22Rv1 (cell line): ENCODE data around the gene NFKB1.

Source experiments
- H3K27ac ChIP-seq: fragments of 450-650 bp; 2 replicates; pipeline ENCODE4 v1.5.1; 2017
- CTCF ChIP-seq: fragments of 450-650 bp; IDR thresholded peaks from 2 replicates; pipeline ENCODE4 v1.5.1; 2017; ENCODE audit warnings: mild to moderate bottlenecking
- ZFX ChIP-seq: fragments of 450-650 bp; IDR thresholded peaks from 2 replicates; pipeline ENCODE4 v1.6.1; 2017; ENCODE audit warnings: antibody characterized with exemption, borderline replicate concordance

The NFKB1 gene

GRCh38 chr4:102575369-102576129 lies 74.4 kb downstream of the NFKB1 start:
- peak overlapping the region; percentile 57 for H3K27ac ChIP-seq

GRCh38 chr4:102578270-102578669 lies 77.1 kb downstream of the NFKB1 start:
- no peak for TF ChIP-seq CTCF
- no peak for TF ChIP-seq ZFX
- H3K27ac ChIP-seq: no peak overlapping the region

More at GRCh38 chr4:102575369-102576129, 74.4 kb downstream of the NFKB1 start:
- TF ChIP-seq CTCF (no peak), ZFX (no peak)

- H3K27ac ChIP-seq: no peak overlapping the region
- TF ChIP-seq ZFX: no peak
- TF ChIP-seq CTCF: peak; percentile 10; the same call in 1 of the 2 replicates
Observed at GRCh38 chr4:102578819-102579218, 77.7 kb downstream of the NFKB1 start.

GRCh38 chr4:102579794-102580462 lies 78.8 kb downstream of the NFKB1 start:
- no peak for TF ChIP-seq ZFX
- TF ChIP-seq CTCF: no peak
- H3K27ac ChIP-seq: no peak overlapping the region

GRCh38 chr4:102580463-102580842 lies 79.3 kb downstream of the NFKB1 start:
- no peak for TF ChIP-seq CTCF
- no peak for TF ChIP-seq ZFX
- H3K27ac ChIP-seq: no peak overlapping the region

GRCh38 chr4:102584091-102584490 lies 82.9 kb downstream of the NFKB1 start:
- H3K27ac ChIP-seq: no peak overlapping the region
- TF ChIP-seq CTCF (no peak), ZFX (no peak)

GRCh38 chr4:102585329-102585728 lies 84.2 kb downstream of the NFKB1 start:
- H3K27ac ChIP-seq: no peak overlapping the region
- TF ChIP-seq CTCF (no peak), ZFX (no peak)
